ENCODE results near the gene TMSB10. TPM values are rescaled to one million over a fixed set of nuclear protein-coding genes. Genes with fewer than 3 reads are reported as not detected.

TMSB10 gene
- total and polyA plus RNA-seq, 8 donors = 1,864 to 2,766 (median 2,518) TPM

DNA sequence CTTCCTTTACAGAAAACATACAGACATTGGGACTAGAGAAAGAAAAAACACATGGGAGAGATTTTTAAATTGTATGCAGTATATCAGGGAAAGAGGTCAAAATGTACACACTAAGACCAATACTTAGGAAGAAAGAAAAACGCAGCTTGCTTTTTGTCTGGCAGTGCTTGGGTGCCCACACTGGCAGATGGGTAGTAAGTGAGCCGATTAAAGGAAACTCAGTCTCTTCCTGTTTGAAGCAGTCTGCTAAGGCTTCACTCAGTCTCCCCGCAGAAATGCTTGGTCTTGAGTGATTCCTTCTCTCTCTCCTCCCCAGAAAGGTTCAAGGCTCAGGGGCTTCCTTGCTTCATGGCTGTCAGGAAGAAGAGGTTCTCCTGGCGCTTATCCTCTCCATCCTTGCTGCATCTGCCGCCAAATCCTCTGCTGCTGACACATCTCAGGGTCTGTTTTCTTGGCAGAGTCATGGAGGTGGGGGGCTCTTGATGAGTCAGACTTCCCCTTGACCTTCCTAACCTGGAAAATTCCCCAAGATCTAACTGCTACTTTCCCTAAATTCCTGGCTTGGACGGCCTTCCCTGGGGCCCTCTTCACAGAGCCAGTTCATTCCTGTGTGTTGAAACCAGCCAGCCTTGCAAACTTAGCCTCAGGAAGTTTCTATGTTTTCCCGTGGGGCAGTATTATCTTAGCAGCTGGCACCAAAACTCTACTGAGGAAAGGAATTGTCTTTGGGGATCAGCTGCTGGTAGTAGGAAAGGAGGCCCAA is 10.5 kb upstream of the TMSB10 start:
- no peak for DNase-seq
- H3K9me3 ChIP-seq = no peaks in the 10 kb centered on the region
- intact Hi-C loops (cut with DNase I) = no loop called here
- H3K4me1 ChIP-seq = peaks cover 7 to 50% of the 10 kb centered on the region in 2 donors
- H3K36me3 ChIP-seq = no peaks in the 10 kb centered on the region
- TF ChIP-seq, protein P1, sequence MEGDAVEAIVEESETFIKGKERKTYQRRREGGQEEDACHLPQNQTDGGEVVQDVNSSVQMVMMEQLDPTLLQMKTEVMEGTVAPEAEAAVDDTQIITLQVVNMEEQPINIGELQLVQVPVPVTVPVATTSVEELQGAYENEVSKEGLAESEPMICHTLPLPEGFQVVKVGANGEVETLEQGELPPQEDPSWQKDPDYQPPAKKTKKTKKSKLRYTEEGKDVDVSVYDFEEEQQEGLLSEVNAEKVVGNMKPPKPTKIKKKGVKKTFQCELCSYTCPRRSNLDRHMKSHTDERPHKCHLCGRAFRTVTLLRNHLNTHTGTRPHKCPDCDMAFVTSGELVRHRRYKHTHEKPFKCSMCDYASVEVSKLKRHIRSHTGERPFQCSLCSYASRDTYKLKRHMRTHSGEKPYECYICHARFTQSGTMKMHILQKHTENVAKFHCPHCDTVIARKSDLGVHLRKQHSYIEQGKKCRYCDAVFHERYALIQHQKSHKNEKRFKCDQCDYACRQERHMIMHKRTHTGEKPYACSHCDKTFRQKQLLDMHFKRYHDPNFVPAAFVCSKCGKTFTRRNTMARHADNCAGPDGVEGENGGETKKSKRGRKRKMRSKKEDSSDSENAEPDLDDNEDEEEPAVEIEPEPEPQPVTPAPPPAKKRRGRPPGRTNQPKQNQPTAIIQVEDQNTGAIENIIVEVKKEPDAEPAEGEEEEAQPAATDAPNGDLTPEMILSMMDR (IDR thresholded peaks at IDR 0.05) = no peak
- no peak overlapping the region for H3K4me3 ChIP-seq
- H3K27ac ChIP-seq = peak overlapping the region; percentile 28 to 38
- ATAC-seq = no peak
- no peaks in the 10 kb centered on the region for H3K27me3 ChIP-seq

DNA sequence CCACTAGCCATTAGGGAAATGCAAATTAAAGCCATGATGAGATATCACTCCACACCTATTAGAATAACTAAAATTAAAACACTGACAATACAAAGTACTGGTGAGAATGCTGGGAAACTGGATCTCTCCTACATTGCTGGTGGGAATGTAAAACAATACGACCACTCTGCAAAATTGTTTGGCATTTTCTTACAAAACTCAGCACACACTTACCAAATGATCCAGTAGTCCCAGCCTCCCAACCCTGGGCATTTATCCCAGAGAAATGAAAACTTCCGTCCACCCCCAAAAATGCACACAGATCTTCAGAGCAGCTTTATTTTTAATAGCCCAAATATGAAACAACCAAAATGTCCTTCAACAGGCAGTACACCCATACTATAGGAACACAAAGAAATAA is 8.9 kb upstream of the TMSB10 start:
- no peak for ATAC-seq
- TF ChIP-seq, protein P1 (IDR thresholded peaks at IDR 0.05) = no peak
- Histone ChIP-seq H3K27ac (no peak overlapping the region), H3K9me3 (no peaks in the 10 kb centered on the region), H3K4me3 (no peak overlapping the region), H3K4me1 (peaks cover 7 to 50% of the 10 kb centered on the region in 2 donors), H3K36me3 (no peaks in the 10 kb centered on the region), H3K27me3 (no peaks in the 10 kb centered on the region)
- DNase-seq = no peak
- intact Hi-C loops (cut with DNase I) = no loop called here

DNA sequence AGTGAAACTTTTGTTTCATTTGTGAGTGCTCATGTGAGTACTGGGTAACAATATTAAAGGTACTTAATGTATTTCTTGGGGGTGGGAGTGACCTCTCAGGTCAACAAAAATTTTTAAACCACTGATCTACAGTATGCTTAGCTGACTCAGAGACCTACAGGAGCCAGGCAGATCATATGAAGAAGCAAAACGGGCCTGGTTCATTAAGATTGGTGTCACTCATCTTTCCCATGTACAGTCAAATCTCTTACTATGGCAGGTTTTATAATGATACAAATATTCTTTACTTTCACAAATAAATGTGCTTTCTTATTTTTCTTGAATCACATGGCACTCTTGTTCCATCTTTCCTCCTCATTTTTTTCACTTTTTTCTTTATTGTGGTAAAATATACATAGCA is 7.7 kb upstream of the TMSB10 start:
- DNase-seq (no peak), ATAC-seq (no peak)
- H3K27ac ChIP-seq = peak overlapping the region; percentile 57 to 77
- H3K36me3 ChIP-seq = no peaks in the 10 kb centered on the region
- TF ChIP-seq, protein P1 (IDR thresholded peaks at IDR 0.05) = no peak
- H3K9me3 ChIP-seq = no peaks in the 10 kb centered on the region
- H3K27me3 ChIP-seq = no peaks in the 10 kb centered on the region
- intact Hi-C loops (cut with DNase I) = no loop called here
- no peak overlapping the region for H3K4me3 ChIP-seq
- peaks cover 7 to 50% of the 10 kb centered on the region in 2 donors for H3K4me1 ChIP-seq

DNA sequence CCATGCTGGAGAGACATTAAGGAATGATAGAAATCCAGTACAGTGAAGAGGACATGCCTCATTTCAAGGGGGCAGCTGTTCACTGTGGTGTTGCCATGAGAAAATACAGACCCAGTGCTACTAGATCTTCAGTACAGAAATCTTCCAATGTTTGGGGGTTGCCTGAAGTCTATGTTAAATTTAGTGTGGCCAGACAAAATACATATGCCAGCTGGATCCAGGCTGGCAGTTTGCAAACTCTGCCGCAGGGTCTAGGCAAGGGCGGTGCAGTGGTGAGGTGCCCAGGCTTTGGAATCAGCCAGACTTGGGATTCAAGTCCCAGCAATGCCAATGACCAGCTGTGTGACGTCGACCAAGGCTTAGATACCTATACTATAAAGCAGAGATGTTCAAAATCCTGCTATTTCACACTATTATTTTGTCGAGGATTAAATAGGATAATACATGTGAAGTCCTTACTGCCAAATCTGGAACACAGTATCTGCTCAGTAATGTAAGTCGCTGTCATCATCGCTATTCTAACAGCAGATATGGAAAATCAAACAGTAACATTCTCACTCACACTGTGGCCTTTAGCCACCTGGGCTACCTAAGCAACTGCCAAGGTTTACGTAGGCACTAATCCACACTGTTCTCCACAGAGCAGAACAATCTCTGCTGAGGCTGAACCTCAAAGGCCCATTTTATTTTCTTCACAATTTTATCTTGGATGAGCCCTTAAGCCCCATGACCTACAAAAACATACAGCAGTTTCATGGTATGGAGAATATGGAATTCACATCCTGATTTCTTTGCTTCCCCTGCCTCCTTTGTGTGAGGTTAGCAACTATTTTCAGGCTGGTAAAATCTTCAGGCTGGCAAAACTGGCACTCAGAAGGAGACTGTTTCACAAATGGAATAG is 5.9 kb upstream of the TMSB10 start:
- TF ChIP-seq, protein P1 (IDR thresholded peaks at IDR 0.05) = no peak
- Histone ChIP-seq H3K9me3 (no peaks in the 10 kb centered on the region), H3K36me3 (no peaks in the 10 kb centered on the region), H3K4me3 (no peak overlapping the region), H3K27me3 (no peaks in the 10 kb centered on the region), H3K4me1 (peaks cover 7 to 50% of the 10 kb centered on the region in 2 donors), H3K27ac (no peak overlapping the region)
- intact Hi-C loops (cut with DNase I) = no loop called here
- DNase-seq = peak in 1 of 4 donors; percentile 74
- ATAC-seq = no peak

DNA sequence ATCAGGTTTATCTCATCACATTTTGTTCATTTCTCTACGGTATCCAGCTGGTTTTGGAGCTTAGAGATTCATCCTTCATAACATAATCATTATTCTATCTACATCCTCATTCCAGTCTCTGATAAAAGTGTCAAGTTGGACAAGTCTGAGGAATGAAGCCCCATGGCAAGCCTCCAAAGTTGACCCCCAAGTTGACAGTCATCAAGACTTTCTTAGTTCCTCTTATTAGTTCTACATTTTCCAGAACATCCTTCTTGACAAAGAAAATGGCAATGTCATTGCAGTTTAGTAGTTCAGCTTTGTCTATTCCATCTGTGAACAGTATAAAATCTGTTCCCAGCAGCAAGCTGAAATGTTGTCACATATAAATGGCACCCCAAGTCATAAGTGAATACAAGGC is 4.5 kb upstream of the TMSB10 start:
- Histone ChIP-seq H3K27me3 (no peaks in the 10 kb centered on the region), H3K4me1 (peaks cover 7 to 40% of the 10 kb centered on the region in 2 donors), H3K9me3 (no peaks in the 10 kb centered on the region), H3K36me3 (no peaks in the 10 kb centered on the region), H3K27ac (no peak overlapping the region), H3K4me3 (no peak overlapping the region)
- TF ChIP-seq, protein P1 (IDR thresholded peaks at IDR 0.05) = no peak
- no peak for DNase-seq
- intact Hi-C loops (cut with DNase I) = no loop called here
- ATAC-seq = no peak

Data from left lung (tissue), 10 donors.